HG02943 (cell line): Measurements from ENCODE around the gene SGTA.
"Not testable (repeated sequence)": the region's sequence is repeated elsewhere in the genome, so short reads cannot be mapped to it uniquely, and the experiment has no call there.

Experiments
- ATAC-seq: cut with Tn5 transposase; IDR thresholded peaks from one replicate; pipeline ENCODE4 v1.9.1; 2021; ENCODE audit warnings: mild to moderate bottlenecking, low read depth, moderate library complexity; ENCODE audit not compliant: unreplicated experiment

SGTA gene

DNA sequence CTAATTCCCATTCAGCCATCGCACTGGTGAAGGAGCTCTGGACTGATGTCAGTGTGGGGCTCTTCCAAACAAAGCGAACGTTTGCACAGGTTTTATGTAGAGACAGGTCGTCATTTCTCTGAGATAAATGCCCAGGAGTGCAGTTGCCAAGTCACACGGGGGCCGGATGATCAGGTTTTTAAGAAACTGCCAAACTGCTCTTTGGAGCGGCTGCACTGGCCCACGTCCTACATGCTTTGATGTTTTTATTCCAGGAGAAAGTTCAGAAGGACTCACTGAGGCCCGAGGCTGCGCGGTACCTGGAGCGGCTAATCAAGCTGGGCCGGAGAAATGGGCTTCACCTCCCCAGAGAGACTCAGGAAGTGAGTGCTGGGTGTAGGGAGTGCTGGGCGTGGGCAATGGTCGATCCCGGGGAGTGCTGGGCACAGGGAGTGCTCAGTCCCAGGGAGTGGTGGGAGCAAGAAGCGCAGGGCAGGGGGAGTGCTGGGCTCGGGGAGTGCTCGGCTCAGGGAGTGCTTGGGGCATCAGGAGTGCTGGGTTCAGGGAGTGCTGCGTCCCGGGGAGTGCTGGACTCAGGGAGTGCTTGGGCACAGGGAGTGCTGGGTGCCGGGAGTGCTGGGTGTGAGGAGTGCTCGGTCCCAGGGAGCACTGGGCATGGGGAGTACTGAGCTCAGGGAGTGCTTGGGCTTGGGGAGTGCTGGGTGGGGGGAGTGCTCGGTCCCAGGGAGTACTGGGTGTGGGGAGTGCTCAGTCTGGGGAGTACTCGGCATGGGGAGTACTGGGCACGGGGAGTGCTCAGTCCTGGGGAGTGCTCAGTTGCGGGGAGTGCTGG is 13.0 kb upstream of the SGTA start:
- ATAC-seq: no peak

DNA sequence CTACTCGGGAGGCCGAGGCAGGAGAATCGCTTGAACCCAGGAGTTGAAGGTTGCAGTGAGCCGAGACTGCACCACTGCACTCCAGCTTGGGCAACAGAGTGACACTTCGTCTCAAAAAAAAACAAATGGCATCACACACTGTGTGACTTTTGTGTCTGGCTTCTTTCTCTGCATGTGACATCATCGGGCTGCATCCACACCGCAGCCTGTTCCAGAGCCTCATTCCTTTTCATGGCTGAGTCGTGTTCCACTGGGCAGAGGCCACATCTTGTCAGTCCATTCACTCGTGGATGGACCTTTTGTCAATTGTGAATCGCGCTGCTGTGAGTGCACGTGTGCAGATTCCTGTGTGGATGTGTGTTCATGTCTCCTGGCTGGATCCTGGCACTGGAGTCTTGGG is 10.5 kb upstream of the SGTA start:
- ATAC-seq: no peak

DNA sequence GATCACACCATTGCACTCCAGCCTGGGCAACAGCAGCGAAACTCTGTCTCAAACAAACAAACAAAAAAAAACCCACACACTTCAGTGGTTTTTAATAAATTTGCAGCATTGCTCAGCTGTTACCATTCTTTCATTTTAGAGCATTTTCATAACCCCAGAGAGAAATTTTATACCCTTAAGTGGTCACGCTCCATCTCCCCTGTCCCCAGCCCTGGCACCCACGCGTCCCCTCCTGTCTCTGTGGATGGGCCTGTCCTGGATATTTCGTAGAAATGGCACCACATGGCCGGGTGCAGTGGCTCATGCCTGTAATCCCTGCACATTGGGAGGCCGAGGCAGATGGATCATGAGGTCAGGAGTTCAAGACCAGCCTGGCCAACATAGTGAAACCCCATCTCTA is 10.1 kb upstream of the SGTA start:
- no peak for ATAC-seq

DNA sequence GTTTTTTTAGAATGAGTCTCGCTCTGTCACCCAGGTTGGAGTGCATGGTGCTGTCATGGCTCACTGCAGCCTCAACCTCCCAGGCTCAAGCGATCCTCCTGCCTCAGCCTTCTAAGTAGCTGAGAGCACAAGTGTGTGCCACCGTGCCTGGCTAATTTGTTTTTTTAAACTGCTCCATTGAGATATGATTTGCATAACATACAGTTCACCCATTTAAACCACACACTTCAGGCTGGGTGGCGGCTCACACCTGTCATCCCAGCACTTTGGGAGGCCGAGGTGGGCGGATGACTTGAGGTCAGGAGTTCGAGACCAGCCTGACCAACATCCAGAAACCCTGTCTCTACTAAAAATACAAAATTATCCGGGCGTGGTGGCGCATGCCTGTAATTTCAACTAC is 9.6 kb upstream of the SGTA start:
- not testable (repeated sequence) for ATAC-seq

DNA sequence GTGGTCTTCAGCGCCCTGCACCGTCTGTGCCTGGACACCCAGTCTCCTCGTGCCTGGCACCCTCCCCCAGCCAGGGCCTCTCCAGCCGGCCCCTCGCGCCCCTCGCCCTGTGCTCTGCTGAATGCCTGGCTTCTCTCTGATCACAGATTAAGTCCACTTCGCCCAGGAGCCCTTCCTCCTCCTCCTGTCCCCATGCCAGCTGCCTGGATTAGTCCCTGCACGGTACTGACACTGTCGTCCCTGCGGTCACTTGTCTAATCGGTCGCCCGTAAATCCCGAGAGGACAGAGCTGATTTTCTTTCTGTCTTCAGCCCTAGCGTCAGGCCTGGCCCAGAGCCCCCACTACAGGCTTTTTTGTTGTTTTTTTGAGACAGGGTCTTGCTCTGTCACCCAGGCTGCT is 8.8 kb upstream of the SGTA start:
- no peak for ATAC-seq

DNA sequence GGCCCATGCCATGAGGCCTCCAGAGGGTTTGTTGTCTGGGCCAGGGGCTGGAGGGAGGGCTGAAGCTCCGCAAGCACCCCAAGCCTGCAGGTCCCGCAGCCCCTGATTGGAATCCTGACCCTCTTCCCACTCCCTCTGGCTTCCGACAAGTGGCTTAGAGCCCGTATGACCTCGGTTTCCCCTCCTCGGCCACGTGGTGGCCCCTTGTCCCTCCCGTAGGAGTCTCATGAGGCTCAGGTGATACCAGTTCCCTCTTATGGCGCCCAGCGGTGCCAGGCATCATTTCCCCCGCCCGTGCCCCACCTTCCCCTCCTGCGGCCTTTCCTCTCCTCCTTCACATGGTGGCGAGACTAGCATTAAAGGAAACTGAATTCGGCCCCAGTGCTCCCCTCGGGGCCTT is 8.4 kb upstream of the SGTA start:
- no peak for ATAC-seq

DNA sequence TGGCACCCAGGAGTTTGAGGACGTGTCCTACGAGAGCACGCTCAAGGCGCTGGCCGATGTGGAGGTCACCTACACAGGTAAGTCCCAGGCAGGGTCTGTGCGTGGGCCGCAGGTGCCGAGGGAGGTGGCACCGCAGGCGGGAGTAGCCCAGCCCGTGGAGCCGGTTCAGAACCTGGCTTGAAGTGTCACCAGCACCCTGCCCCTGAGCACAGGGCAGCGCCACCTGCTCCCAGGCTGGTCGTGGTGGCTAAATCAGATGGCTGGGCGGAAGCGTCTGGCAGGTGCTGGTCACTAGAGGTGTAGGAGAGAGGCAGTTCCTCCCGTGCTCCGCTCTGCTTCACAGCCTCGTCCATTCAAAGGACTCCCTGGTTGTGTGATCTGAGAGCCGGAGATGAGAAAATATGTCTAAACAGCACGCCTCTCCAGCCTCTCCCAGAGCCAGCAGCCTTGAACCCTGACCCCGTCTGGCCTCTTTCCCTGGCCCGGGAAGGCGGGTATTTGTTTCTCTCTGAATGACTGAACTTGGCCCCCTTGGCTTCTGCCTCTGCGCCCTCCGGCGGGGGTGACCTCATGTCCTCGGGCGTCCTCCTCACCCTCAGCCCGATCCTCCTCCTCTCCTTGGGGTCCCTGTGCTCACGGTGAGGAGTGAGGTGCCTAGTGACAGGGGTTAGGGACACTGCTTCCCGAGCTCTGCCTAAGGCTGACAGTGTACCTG is 7.6 kb upstream of the SGTA start:
- no peak for ATAC-seq

DNA sequence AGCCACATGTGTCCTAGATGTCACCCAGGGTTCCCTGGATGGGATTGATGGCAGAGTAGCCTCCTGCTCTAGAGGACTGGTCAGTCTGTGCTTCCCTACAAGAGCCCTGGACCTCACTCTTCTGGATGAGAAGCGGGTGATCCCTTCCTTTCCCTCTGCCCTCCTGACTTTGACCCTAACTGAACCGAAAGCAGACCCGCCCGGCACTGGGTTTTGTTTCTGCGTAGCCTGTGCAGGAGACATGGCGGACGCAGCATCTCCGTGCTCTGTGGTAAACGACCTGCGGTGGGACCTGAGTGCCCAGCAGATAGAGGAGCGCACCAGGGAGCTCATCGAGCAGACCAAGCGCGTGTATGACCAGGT is 7.1 kb upstream of the SGTA start:
- ATAC-seq: no peak

DNA sequence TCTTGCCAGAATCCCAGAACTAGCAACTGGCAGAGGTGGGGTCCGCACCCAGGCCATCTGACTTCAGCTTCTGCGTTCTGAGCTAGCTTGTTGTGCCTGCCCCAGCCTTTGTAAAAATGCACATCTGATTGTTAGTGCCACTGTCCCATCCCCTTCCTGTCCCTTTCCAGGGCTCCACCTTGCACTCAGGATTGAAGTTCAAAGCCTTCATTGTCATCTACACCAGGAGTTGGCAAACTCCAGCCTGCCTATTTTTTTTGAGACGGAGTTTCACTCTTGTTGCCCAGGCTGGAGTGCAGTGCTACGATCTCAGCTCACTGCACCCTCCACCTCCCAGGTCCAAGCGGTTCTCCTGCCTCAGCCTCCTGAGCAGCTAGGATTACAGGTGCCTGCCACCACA is 5.2 kb upstream of the SGTA start:
- ATAC-seq: no peak

DNA sequence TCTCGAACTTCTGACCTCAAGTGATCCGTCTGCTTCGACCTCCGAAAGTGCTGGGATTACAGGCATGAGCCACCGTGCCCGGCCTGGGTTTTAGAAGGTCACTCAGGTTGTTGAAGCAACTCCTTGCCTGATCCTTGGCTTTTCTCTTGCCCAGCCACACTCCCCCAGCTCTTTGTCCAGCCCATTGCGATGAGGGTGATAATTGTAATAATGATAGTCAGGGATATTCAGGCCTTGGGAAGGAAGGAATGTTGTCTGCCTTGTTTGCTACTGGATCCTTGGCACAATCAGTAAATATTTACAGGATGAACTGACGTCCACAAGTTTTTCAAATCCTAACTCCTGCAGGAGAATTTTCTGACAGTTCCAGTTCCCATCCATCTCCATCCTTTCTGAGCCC is 4.0 kb upstream of the SGTA start:
- no peak for ATAC-seq

DNA sequence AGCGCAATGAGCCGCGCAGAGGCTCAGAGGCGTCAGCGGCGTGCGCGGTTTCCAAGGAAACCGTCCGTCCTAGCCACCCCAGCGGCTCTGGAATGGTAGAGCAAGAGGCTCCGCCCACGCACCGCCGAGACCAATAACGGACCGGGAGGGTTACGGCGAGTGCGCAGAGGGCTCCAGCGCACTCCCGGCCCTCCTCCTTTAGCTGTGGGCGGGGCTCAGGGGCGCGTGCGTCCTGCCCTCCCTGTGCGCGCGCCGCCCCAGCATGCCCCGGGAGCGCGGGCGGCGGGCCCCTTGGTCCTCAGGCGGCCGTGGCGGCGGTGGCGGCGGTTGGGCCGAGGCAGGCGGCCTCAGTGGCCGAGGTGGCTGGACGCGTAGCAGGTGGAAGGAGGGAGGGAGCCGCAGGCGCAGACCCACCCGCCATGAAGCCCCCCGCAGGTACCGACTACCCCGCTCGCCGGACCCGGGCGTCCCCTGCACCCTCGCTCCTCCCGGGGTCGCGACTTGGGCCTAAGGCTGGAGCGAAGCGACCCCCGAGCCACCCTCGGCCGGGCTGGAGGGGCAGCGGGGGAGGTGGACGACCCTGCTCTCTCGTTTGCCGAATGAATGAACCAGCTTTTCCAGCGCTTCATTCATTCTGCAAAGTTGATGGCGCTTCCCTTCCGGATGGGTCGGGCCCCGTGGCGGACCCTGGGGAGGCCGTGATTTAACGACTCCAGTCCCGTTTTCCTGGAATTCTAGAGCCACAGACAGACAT is 2.3 kb upstream of the SGTA start, which contains the start of gene THOP1:
THOP1 (plus strand) TSS at position 260 of the 754 bp plus-strand sequence; CDS start at position 420, 160 bp downstream.
- peak; percentile 60 for ATAC-seq

DNA sequence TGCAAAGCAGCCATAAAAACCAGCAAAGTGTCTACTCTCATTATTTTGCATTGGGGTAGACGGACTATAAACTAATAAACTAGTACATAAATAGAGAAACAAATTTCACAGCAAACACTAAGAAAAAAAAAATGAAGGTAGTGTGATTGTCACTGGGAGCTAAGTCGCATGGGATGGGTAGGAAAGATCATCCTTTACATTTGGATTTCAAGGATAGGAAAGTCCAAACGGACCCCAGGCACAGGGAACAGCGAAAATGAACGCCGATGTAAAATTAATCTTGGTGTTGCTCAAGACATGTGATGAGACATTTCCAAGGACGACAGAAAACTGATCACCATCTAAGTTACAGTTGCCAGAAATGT is 690 bp upstream of the SGTA start:
- ATAC-seq: no peak

DNA sequence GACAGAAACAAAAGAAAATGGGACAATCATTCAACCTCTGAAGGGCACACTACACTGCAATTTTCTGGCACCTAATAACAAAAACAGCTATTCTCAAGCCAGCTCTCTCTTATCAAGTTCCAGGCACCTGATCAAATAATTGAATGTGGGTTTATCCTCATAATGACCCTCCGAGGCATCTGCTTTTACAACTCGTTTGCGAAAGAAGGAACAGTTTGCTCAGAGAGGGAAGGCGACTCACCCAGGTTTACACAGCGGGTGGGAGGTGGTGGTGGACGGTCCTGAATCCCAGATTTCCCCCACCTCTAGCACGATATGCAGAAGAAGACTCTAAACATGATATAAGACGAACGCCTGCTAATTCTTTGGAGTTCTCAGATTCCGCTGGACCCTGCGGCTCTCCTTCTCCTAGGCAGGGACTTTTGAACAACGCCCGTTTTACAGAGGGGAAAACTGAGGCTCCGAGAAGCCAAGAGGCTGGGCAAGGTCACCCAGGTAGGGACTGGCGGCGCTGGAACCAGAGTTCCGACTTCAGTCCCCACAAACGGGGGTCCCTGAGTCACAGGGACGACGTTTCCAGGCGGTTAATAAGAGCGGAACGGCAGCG is 641 bp downstream of the SGTA start:
- no peak for ATAC-seq

DNA sequence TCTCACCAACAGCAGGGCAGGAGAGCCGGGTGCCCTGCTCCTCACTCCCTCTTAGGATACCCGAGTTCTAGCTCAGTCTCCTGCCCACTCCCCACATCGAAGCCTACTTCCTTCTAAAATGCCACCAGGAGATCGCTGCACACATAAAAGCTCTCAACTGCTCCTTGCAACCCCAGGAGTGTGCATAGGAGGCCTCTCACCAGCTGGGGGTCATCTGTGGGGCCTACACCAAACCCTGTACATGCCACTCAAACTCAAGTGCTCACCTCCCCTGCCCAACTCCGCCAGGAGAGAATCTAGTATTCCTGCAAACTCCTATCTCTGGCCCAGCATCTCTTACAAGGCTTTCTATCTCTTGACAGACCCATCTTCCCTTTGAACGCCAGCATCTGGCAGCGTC is 2.8 kb downstream of the SGTA start:
- ATAC-seq: no peak

DNA sequence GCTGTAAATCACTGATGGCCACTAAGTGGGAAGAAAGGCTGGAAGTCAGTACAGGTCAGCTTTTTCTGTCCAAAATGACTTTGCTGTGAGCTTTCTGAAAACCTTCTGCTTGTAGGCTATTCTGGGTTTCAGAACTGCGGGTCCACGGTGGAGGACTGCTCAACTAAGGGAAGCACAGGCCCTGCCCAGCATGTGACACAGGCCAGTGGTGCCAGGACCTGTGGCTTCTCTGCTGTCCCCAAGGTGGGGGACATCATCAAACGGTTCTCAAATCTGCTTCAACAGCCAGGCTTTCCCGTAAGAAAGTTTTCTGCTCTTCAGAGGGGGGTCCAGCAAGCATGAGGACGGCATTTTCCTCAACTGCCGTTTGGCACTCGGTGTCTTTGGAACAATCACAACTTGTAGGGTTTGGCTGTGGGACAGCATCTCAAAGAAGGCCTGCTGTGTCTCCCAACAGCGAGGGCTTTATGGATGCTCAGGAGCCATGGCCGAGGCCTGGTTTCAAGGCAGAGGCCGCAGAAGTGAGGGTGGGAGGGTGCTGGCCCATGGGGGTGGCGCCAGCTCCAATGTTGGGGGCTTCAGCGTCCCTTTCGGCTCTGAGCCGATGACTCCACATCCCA is 3.8 kb downstream of the SGTA start:
- ATAC-seq: no peak

DNA sequence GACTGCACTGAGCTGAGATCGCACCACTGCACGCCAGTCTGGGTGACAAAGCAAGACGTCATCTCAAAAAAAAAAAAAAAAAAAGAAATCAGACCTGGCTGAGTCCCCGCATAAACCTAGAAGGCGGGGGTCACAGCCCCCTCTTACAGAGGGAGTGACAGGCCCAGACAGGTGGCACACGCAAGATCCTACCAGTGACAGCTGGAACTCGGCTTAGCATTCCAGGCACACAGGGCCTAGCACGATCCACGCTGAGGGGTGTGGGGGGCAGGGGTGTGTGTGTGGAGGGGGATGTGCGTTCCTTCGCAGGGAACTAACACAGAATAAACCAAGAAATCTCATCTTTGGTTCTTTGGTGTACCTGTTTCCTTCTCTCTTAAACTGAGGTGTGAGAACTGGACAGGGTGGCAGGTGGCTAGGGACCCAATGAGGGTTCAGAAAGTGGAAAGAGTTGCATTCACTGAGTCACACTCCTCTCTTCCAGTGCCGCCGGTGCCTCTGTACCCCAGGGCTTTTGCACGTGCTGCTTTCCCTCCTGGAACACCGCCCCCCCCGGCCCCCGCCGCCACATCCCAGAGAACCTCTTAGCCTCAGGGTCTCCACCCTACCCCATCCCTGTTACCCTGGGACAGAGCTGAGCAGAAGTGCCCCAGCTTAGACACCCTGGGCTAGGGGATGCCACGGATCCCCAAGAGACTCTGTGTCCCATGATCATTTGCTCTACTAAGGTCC is 5.0 kb downstream of the SGTA start:
- no peak for ATAC-seq

DNA sequence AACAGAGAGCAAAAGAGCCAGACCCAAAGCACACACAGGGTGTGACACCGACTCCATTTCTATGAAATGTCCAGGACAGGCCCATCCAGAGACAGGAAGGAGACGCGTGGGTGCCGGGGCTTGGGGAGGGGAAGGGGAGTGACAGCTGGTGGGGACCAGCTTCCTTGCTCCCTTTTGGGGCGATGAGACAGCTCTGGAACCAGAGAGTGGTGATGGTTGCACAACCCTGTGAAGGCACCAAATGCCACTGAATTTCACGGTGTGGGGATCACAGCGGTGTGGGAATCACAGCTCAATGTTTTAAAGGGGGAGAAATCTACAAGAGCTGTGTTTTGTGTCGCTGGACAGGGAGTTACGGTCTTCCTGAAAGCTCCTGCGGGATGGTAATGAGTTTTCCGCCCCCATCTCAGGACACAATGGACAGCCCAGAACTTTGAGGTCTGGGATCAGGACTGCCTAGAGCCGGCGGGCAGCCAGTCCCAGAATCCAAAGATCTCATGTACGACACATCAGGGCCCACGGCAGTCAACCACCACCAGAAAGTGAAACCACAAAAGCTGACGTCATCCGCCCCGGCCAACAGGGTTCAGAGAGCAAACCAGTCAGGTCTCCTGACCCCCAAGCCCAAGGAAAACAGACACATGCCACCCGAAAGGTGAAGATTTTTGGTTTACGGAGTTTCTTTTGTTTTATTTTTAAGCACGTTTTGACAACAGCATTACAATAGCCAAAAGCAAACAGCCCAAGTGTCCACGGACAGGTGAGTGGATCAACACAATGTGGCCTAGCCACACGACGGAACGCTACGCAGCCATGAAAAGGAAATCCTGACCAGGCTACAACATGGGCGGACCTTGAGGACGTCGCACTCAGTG is 7.3 kb downstream of the SGTA start:
- no peak for ATAC-seq

DNA sequence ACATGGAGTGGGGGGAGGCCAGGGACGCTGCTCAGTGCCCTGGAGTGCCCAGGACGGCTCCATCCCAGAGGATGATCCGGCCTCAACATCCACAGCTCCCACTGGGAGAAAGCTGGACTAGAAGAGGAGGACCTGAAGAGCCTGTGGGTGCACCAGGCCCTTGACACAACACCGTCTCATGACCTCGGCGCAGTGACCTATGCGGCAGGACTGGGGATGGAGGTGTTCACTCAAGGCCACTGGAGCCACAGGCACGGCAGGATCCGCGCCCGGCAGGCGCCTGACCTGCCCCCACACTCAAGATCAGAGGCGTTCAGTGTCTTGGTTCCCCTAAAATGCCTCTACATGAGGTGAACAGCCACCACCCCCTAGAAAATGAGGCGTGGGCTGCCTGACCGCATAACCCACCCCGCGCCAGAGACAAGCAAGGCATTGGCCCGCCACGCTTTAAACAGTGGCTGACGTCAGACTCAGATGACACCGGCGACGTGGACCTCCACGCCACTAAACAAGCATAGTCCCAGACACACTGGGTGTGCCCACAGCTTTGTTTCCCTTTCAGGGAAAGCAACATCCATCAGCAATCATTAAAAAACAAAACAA is 8.0 kb downstream of the SGTA start:
- no peak for ATAC-seq
